Hepatocyte (in vitro differentiated cells): ENCODE results near the gene MGAM2. TPM values are rescaled to one million over a fixed set of nuclear protein-coding genes. Genes with fewer than 3 reads are reported as not detected.

Experiments used
- DNase-seq: peaks from one replicate; pipeline ENCODE4 v3.0.0-alpha.2; 2016; ENCODE audit warnings: low spot score
- H2AFZ ChIP-seq: fragments of 200-600 bp; sonication (generic); 2 replicates; pipeline ENCODE4 v1.6.0; 2016; ENCODE audit warnings: antibody characterized with exemption, mild to moderate bottlenecking
- H3K27ac ChIP-seq: fragments of 200-600 bp; sonication (generic); 2 replicates; pipeline ENCODE4 v1.5.1; 2016; ENCODE audit warnings: mild to moderate bottlenecking
- H3K27me3 ChIP-seq: fragments of 200-600 bp; sonication (generic); 2 replicates; pipeline ENCODE4 v1.6.1; 2016
- H3K36me3 ChIP-seq: fragments of 200-600 bp; sonication (generic); replicated peaks from 2 replicates; pipeline ENCODE4 v1.5.1; 2016; ENCODE audit warnings: low read depth; ENCODE audit not compliant: insufficient read depth
- H3K4me1 ChIP-seq: fragments of 200-600 bp; sonication (generic); 2 replicates; pipeline ENCODE4 v1.5.1; 2016; ENCODE audit warnings: mild to moderate bottlenecking, moderate library complexity; ENCODE audit not compliant: insufficient read depth
- H3K4me2 ChIP-seq: fragments of 200-600 bp; sonication (generic); 2 replicates; pipeline ENCODE4 v1.6.0; 2016
- H3K4me3 ChIP-seq: fragments of 200-600 bp; sonication (generic); 2 replicates; pipeline ENCODE4 v1.5.1; 2016; ENCODE audit warnings: mild to moderate bottlenecking
- H3K79me2 ChIP-seq: fragments of 200-600 bp; sonication (generic); 2 replicates; pipeline ENCODE4 v1.6.0; 2017; ENCODE audit warnings: mild to moderate bottlenecking
- H3K9me2 ChIP-seq: fragments of 200-600 bp; sonication (generic); replicated peaks from 2 replicates; pipeline ENCODE4 v1.6.0; 2017; ENCODE audit warnings: mild to moderate bottlenecking; ENCODE audit not compliant: insufficient read depth
- H3K9me3 ChIP-seq: fragments of 200-600 bp; sonication (generic); 2 replicates; pipeline ENCODE4 v1.5.1; 2016; ENCODE audit warnings: low read depth, mild to moderate bottlenecking
- H4K20me1 ChIP-seq: fragments of 200-600 bp; sonication (generic); 2 replicates; pipeline ENCODE4 v1.6.0; 2016; ENCODE audit warnings: mild to moderate bottlenecking; ENCODE audit not compliant: insufficient read depth, poor library complexity, severe bottlenecking
- EZH2 ChIP-seq: fragments of 200-600 bp; sonication (generic); IDR thresholded peaks from 2 replicates; pipeline ENCODE4 v1.6.1; 2016; ENCODE audit warnings: antibody characterized with exemption, mild to moderate bottlenecking, borderline replicate concordance
- EZH2phosphoT487 ChIP-seq: fragments of 200-600 bp; sonication (generic); IDR thresholded peaks from one replicate; pipeline ENCODE4 v1.6.1; 2018; ENCODE audit warnings: antibody characterized with exemption, mild to moderate bottlenecking, low read depth, moderate library complexity; ENCODE audit not compliant: unreplicated experiment, severe bottlenecking
- WGBS: methylation state at CpG from one replicate; pipeline ENCODE4 v1.1.6; 2016; ENCODE audit warnings: low lambda C conversion rate; ENCODE audit errors: missing lambda C conversion rate; 5-methylcytosine and 5-hydroxymethylcytosine counted together
- polyA plus RNA-seq: library from polyadenylated mRNA; unstranded; fragments of >200 nt; fragmentation: Nextera tagmentation; extraction: Ambion mirVana; gene quantifications from 2 replicates; pipeline ENCODE4 v1.2.1, GENCODE V29; 2016
- total RNA-seq: library from RNA; depleted of rRNA; stranded (reverse); fragments of >200 nt; gene quantifications from 2 replicates; pipeline ENCODE4 v1.2.3, GENCODE V29; 2014
- TF ChIP-seq, protein P1 (sequence below): fragments of 200-600 bp; sonication (generic); IDR thresholded peaks from 2 replicates; pipeline ENCODE4 v1.5.1; 2016; ENCODE audit warnings: antibody characterized with exemption, mild to moderate bottlenecking; ENCODE audit not compliant: poor library complexity

MGAM2 gene
- total and polyA plus RNA-seq, 2 experiments from 2014 or later: 1.6 to 4.1 TPM

DNA sequence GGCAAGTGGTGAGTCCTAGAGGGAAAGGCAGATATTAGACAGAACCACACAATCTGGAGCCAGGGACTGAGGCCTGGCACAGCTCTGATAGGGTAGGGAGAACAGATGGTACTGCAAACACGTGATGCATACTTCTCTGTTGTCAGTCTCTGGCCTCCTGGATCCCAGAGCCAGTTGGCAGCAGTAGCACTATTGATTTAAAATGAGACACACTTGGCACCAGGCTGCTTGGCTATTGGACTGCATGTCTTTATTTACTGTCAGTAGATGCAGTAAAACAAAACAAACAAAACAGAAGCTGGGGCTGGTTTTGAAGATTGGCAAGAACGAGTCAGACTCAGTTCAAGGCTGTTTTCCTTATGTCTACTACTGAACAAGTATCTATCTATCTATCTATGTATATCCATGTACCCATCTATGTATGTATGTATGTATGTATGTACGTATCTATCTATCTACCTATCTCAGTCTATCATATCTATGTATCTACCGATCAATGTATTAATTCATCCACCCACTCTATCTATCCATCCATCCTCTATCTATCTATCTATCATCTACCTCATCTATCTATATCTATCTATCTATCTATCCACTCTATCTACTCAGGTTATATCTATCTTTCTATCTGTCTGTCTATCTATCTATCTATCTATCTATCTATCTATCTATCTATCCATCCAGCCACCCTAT lies 23.4 kb upstream of the MGAM2 start:
- H3K79me2 ChIP-seq: no peaks in the 10 kb centered on the region
- no peak for DNase-seq
- H3K4me3 ChIP-seq: no peak overlapping the region
- no peak overlapping the region for H3K27ac ChIP-seq
- H3K36me3 ChIP-seq: no peaks in the 10 kb centered on the region
- no peaks in the 10 kb centered on the region for H3K9me3 ChIP-seq
- TF ChIP-seq EZH2phosphoT487 (no peak), EZH2 (no peak)
- TF ChIP-seq, protein P1, sequence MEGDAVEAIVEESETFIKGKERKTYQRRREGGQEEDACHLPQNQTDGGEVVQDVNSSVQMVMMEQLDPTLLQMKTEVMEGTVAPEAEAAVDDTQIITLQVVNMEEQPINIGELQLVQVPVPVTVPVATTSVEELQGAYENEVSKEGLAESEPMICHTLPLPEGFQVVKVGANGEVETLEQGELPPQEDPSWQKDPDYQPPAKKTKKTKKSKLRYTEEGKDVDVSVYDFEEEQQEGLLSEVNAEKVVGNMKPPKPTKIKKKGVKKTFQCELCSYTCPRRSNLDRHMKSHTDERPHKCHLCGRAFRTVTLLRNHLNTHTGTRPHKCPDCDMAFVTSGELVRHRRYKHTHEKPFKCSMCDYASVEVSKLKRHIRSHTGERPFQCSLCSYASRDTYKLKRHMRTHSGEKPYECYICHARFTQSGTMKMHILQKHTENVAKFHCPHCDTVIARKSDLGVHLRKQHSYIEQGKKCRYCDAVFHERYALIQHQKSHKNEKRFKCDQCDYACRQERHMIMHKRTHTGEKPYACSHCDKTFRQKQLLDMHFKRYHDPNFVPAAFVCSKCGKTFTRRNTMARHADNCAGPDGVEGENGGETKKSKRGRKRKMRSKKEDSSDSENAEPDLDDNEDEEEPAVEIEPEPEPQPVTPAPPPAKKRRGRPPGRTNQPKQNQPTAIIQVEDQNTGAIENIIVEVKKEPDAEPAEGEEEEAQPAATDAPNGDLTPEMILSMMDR: no peak
- no peak overlapping the region for H2AFZ ChIP-seq
- H4K20me1 ChIP-seq: no peaks in the 10 kb centered on the region
- H3K4me1 ChIP-seq: no peaks in the 10 kb centered on the region
- 83% methylated on average over 4 of the region's 4 CpGs for WGBS
- no peaks in the 10 kb centered on the region for H3K9me2 ChIP-seq
- no peak overlapping the region for H3K4me2 ChIP-seq
- no peaks in the 10 kb centered on the region for H3K27me3 ChIP-seq

DNA sequence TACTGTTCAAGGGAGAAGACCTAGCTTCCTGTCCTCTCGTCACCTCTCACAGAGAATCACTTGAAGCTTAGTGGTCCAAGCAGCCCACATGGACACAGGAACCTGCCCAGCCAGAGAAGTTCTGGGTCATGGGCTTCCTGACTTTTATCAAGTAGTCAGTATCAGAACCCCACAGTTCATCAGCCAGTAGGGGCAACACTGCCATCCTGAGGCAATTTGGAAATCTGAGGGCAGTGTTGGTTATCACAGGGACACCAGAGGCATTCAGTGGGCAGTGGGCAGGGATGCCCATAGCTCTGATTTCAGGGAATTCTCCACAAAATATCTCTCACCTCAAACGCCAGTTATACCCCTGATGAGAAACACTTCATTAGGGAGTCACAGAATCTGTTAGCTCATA lies 22.5 kb upstream of the MGAM2 start:
- Histone ChIP-seq H3K4me2 (no peak overlapping the region), H3K36me3 (no peaks in the 10 kb centered on the region), H3K27me3 (no peaks in the 10 kb centered on the region), H3K27ac (no peak overlapping the region), H2AFZ (no peak overlapping the region), H3K9me3 (no peaks in the 10 kb centered on the region), H4K20me1 (no peaks in the 10 kb centered on the region), H3K4me3 (no peak overlapping the region), H3K79me2 (no peaks in the 10 kb centered on the region), H3K9me2 (no peaks in the 10 kb centered on the region), H3K4me1 (no peaks in the 10 kb centered on the region)
- WGBS: 80% methylated on average over 2 of the region's 2 CpGs
- TF ChIP-seq, protein P1: no peak
- TF ChIP-seq EZH2phosphoT487 (no peak), EZH2 (no peak)
- no peak for DNase-seq

DNA sequence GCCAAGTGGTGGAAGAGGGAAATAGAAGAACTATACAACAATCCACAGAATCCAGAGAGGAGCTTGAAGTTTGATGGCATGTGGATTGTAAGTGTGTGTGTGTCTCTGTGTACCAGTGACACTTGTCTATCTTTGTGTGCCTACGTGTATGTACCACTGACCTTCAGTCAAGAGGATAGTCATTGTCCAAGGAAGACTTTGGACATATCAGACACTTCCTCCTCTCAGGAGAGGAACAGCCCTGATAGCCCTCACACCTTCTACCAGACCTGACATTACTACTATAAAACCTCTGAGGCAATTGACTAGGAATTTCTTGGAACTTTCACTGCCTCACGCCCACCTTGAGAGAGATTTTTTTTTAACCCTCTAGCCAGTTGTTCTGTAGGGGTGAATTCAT lies 19.6 kb upstream of the MGAM2 start:
- no peaks in the 10 kb centered on the region for H3K79me2 ChIP-seq
- no peaks in the 10 kb centered on the region for H3K27me3 ChIP-seq
- no peak overlapping the region for H3K27ac ChIP-seq
- WGBS: 71% methylated on average over 2 of the region's 2 CpGs
- no peak for DNase-seq
- H3K9me3 ChIP-seq: no peaks in the 10 kb centered on the region
- no peak overlapping the region for H2AFZ ChIP-seq
- H3K4me2 ChIP-seq: no peak overlapping the region
- no peak overlapping the region for H3K4me3 ChIP-seq
- H4K20me1 ChIP-seq: no peaks in the 10 kb centered on the region
- H3K36me3 ChIP-seq: no peaks in the 10 kb centered on the region
- TF ChIP-seq EZH2phosphoT487 (no peak), EZH2 (no peak)
- TF ChIP-seq, protein P1: no peak
- no peaks in the 10 kb centered on the region for H3K4me1 ChIP-seq
- no peaks in the 10 kb centered on the region for H3K9me2 ChIP-seq
